K562 (cell line): ENCODE measurements around the gene MAP2K7. TPM values are rescaled to one million over a fixed set of nuclear protein-coding genes. Genes with fewer than 3 reads are reported as not detected.

ENCODE experiments used
- ADNP ChIP-seq: fragments of 200-800 bp; sonication (Bioruptor generic); IDR thresholded peaks from 2 replicates; pipeline ENCODE4 v1.6.1; 2016; ENCODE audit warnings: missing genetic modification characterization, missing compliant biosample characterization
- ATF6 ChIP-seq: sonication (generic); formaldehyde crosslinking; IDR thresholded peaks from 2 replicates; pipeline ENCODE4 v1.4.0; 2020; ENCODE audit warnings: mild to moderate bottlenecking, missing genetic modification reagents
- EHMT2 ChIP-seq: fragments of 450-650 bp; IDR thresholded peaks from 2 replicates; pipeline ENCODE4 v1.6.1; 2018; ENCODE audit warnings: antibody characterized with exemption
- ELF2 ChIP-seq: fragments of 250-450 bp; sonication (Bioruptor Pico); IDR thresholded peaks from 2 replicates; pipeline ENCODE4 v1.5.0; 2021; ENCODE audit warnings: mild to moderate bottlenecking
- FOXP1 ChIP-seq: sonication (generic); formaldehyde crosslinking; IDR thresholded peaks from 2 replicates; pipeline ENCODE4 v1.8.0; 2022; ENCODE audit warnings: mild to moderate bottlenecking, missing genetic modification reagents
- HMGN3 ChIP-seq: IDR thresholded peaks from 2 replicates; pipeline ENCODE4 v1.6.1; 2011; ENCODE audit warnings: borderline replicate concordance, low read depth, mild to moderate bottlenecking, mixed read lengths, low read length; ENCODE audit not compliant: insufficient read length; ENCODE audit errors: extremely low read depth
- KDM2B ChIP-seq: fragments of 250-450 bp; sonication (Bioruptor Pico); IDR thresholded peaks from 2 replicates; pipeline ENCODE4 v1.8.0; 2021; ENCODE audit warnings: mild to moderate bottlenecking, moderate library complexity
- MLX ChIP-seq, 2 experiments: fragments of 450-650 bp in 1 of 2; sonication (generic) in 1 of 2; formaldehyde crosslinking; conservative IDR thresholded peaks; 2 replicates each; pipeline versions ENCODE4 v1.4.0 to v1.8.1; 2020 to 2022; ENCODE audit warnings: mild to moderate bottlenecking in 1 of 2, missing genetic modification reagents in 1 of 2
- MNT ChIP-seq, 2 experiments: fragments of 450-650 bp; conservative IDR thresholded peaks; 2 replicates each; pipeline ENCODE4 v1.6.1; 2017; ENCODE audit warnings: mild to moderate bottlenecking in 2 of 2, moderate library complexity in 2 of 2
- MYC ChIP-seq, 2 experiments: fragments of 250-450 bp in 1 of 2; sonication (Bioruptor Pico) in 1 of 2; IDR thresholded peaks; 2 replicates each; pipeline versions ENCODE4 v1.5.1 to v1.6.1; 2012 to 2021; ENCODE audit warnings: low read depth in 2 of 2, borderline replicate concordance in 1 of 2, improper control_type of control experiment in 1 of 2, low read length in 1 of 2, mild to moderate bottlenecking in 1 of 2, moderate library complexity in 1 of 2
- POU5F1 ChIP-seq: fragments of 150-350 bp; IDR thresholded peaks from 2 replicates; pipeline ENCODE4 v1.6.1; 2014; ENCODE audit warnings: borderline replicate concordance, low read length, low read depth, mild to moderate bottlenecking; ENCODE audit not compliant: partially characterized antibody
- PRPF4 ChIP-seq: fragments of 200-400 bp; formaldehyde crosslinking; IDR thresholded peaks from one replicate; pipeline ENCODE4 v1.6.1; 2017; ENCODE audit warnings: low read length, low read depth, mild to moderate bottlenecking; ENCODE audit not compliant: insufficient read depth, poor library complexity, severe bottlenecking
- RB1 ChIP-seq: fragments of 450-650 bp; IDR thresholded peaks from 2 replicates; pipeline ENCODE4 v1.6.1; 2017; ENCODE audit warnings: low read depth, mild to moderate bottlenecking
- SMAD2 ChIP-seq: fragments of 150-350 bp; IDR thresholded peaks from 2 replicates; pipeline ENCODE4 v1.6.1; 2014; ENCODE audit warnings: low read depth, mild to moderate bottlenecking, low read length
- SRSF1 ChIP-seq: fragments of 200-400 bp; formaldehyde crosslinking; IDR thresholded peaks from 2 replicates; pipeline ENCODE4 v1.6.1; 2017; ENCODE audit warnings: mild to moderate bottlenecking, low read depth, low read length, moderate library complexity
- USF1 ChIP-seq: sonication (generic); formaldehyde crosslinking; IDR thresholded peaks from 2 replicates; pipeline ENCODE4 v1.9.0; 2022; ENCODE audit warnings: mild to moderate bottlenecking, missing genetic modification reagents
- ZKSCAN1 ChIP-seq: fragments of 150-350 bp; IDR thresholded peaks from 2 replicates; pipeline ENCODE4 v1.6.1; 2016; ENCODE audit warnings: low read depth, low read length
- ZNF175 ChIP-seq: fragments of 200-800 bp; sonication (Bioruptor generic); IDR thresholded peaks from 2 replicates; pipeline ENCODE4 v1.6.1; 2016; ENCODE audit warnings: low read depth, mild to moderate bottlenecking, missing genetic modification characterization, missing compliant biosample characterization
- ZNF217 ChIP-seq: sonication (generic); formaldehyde crosslinking; IDR thresholded peaks from 2 replicates; pipeline ENCODE4 v1.8.0; 2022; ENCODE audit warnings: mild to moderate bottlenecking, missing genetic modification reagents
- ZNF75A ChIP-seq: fragments of 450-650 bp; formaldehyde crosslinking; IDR thresholded peaks from 2 replicates; pipeline ENCODE4 v1.4.0; 2020; ENCODE audit warnings: mild to moderate bottlenecking
- ZNF76 ChIP-seq: fragments of 250-450 bp; sonication (Bioruptor Pico); IDR thresholded peaks from 2 replicates; pipeline ENCODE4 v1.4.0; 2020; ENCODE audit warnings: mild to moderate bottlenecking, moderate library complexity, borderline replicate concordance
- polyA plus RNA-seq, 8 experiments: library from polyadenylated mRNA; depleted of rRNA in 4 of 8; stranded (reverse) in 5 of 8; unstranded in 3 of 8; fragments of >200 nt; fragmentation: Nextera tagmentation in 2 of 8; fragmentation: Illumina TruSeq in 1 of 8; extraction: Ambion mirVana in 2 of 8; extraction: Trizol in 1 of 8; gene quantifications; 2 replicates each; pipeline versions ENCODE4 v1.2.1 to v1.2.3, GENCODE V29; 2011 to 2014; ENCODE audit warnings: inconsistent platforms in 1 of 8, missing spikeins in 1 of 8
- total RNA-seq, 7 experiments: library from RNA; depleted of rRNA in 6 of 7; stranded (reverse); fragments of >200 nt in 6 of 7; fragmentation: Illumina TruSeq in 2 of 7; extraction: Trizol in 2 of 7; gene quantifications; 2 replicates each; pipeline versions ENCODE4 v1.2.1 to v1.2.3, GENCODE V29; 2011 to 2021; ENCODE audit warnings: low replicate concordance in 1 of 7

The MAP2K7 gene
- total and polyA plus RNA-seq, 9 of the 15 experiments (the other 6 are each of a cell fraction or from before 2014, with no cell fraction given), result 0.51 to 45.8 (median 14.1) TPM

DNA sequence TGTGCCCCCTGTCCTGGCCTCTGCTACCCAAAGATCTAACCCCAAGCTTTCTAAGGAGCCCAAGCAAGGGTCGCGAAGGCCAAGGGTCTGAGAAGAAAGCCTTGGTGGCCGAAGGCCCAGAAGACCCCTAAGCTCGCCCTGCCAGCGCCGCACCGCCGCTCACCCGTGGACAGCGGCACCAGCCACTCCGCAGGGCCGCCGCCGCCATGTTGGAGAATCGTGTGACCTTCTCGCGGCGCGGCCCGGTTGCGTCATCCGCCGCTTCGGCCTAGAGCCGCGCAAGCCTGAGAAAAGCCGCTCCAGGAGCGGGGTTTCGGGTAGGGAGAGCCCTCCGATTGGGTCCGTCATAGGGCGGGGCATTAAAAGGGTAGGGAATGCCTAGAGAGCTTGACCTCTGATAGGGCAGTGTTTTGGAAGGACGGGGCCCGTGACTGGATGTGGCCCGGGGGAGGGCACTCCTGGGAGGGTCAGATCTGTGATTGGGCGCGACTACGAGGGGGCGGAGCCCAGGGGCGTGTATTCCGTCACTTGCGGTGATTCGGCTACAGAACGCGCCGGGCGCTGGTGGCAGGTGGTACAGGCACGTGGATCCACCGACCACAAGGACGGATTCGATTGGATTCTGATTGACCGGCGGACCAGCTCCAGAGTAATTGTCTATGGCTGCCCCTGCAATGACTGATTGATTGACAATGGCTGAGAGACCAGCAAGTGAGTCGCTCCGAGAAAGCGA is 39.9 kb downstream of the MAP2K7 start, which contains the start of gene TIMM44 (continued):
- TF ChIP-seq SMAD2 (no peak), RB1 (peak; percentile 76), PRPF4 (no peak), KDM2B (no peak), ZKSCAN1 (no peak), MNT (conservative IDR thresholded peaks at IDR 0.05) (peak; percentile 98 to 99), ZNF75A (no peak), POU5F1 (no peak), ZNF217 (CRISPR knock-in tag) (no peak), FOXP1 (CRISPR knock-in tag) (peak; percentile 86), ELF2 (no peak), MLX (CRISPR knock-in tag; conservative IDR thresholded peaks at IDR 0.05) (no peak), ADNP (tag) (no peak), USF1 (CRISPR knock-in tag) (peak; percentile 89), ZNF76 (CRISPR knock-in tag) (no peak), MYC (IDR thresholded peaks at IDR 0.05; ENCODE audit: low read depth, low read length) (peak; percentile 97), MYC (CRISPR knock-in tag; IDR thresholded peaks at IDR 0.05; ENCODE audit: borderline replicate concordance, low read depth) (peak; percentile 85), SRSF1 (no peak), ZNF175 (CRISPR knock-in tag) (no peak), EHMT2 (no peak), HMGN3 (peak; percentile 71), ATF6 (peak; percentile 25; the same call in 1 of the 2 replicates)
